Muscle of leg (tissue), 11 donors: ENCODE data around the gene IL5RA. TPM values are rescaled to one million over a fixed set of nuclear protein-coding genes. Genes with fewer than 3 reads are reported as not detected.

Experiments
- DNase-seq: peaks from one replicate; pipeline ENCODE4 v3.0.0; 2013
- H3K27ac ChIP-seq: one replicate; pipeline ENCODE4 v1.5.1; 2013; ENCODE audit warnings: mild to moderate bottlenecking, low read length, control low read depth
- H3K27me3 ChIP-seq: one replicate; pipeline ENCODE4 v1.6.1; 2013; ENCODE audit warnings: low read length; ENCODE audit not compliant: control insufficient read depth, insufficient read depth
- H3K36me3 ChIP-seq: one replicate; pipeline ENCODE4 v1.6.1; 2013; ENCODE audit warnings: low read length; ENCODE audit not compliant: control insufficient read depth, insufficient read depth
- H3K4me1 ChIP-seq: one replicate; pipeline ENCODE4 v1.6.1; 2013; ENCODE audit warnings: low read length; ENCODE audit not compliant: control insufficient read depth, insufficient read depth
- H3K4me3 ChIP-seq: one replicate; pipeline ENCODE4 v1.5.1; 2013; ENCODE audit warnings: low read length, control low read depth
- H3K9me3 ChIP-seq: replicated peaks from 2 replicates; pipeline ENCODE4 v1.6.1; 2013; ENCODE audit warnings: low read depth, low read length; ENCODE audit not compliant: control insufficient read depth
- WGBS: methylation state at CpG from one replicate; pipeline ENCODE4 v1.1.5; 2013; ENCODE audit warnings: missing lambda C conversion rate; ENCODE audit not compliant: insufficient coverage; 5-methylcytosine and 5-hydroxymethylcytosine counted together
- polyA plus RNA-seq, 8 donors: library from polyadenylated mRNA; unstranded; fragments of 120-200 nt; gene quantifications; one replicate each; pipeline versions ENCODE4 v1.2.1 to v1.2.3, GENCODE V29; 2013; ENCODE audit warnings: inconsistent platforms in 1 of 8, low replicate concordance in 1 of 8; ENCODE audit not compliant: insufficient read length in 8 of 8, insufficient read depth in 1 of 8
- total RNA-seq: library from RNA; stranded (reverse); fragments of 120-200 nt; gene quantifications from one replicate; pipeline ENCODE4 v1.2.4, GENCODE V29; 2013

Gene IL5RA
- total and polyA plus RNA-seq, 9 donors: 0.04 to 0.15 (median 0.09) TPM; not detected in 2

DNA sequence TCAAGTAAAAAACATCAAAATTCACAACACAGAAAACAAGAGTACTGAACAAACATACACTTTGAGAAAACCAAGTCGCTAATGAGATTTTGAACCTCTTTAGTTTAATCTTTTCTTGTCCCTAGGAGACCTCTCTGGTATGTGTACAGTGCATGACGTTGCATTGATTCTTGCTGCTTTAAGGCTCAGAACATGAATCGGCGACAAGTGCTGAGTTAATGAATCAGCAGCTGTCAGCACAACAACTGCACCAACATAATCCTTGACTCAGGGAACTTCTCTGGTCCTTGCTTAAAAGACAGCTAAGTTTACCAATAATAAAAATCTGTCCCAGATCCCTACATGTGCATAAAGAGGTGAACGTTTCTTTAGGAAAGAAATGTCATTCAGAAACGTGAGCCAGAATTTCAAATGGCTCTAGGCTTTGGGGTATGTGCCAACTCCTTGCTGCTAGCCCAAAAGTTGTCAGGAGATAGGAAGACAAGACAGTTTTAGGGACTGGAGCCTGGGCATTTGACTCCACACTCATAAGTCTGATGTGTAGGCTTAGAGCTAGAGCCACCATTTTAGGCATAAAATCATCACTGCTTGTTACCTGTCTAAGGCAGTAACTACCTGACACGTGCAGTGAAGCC is 86.9 kb downstream of the IL5RA start:
- Histone ChIP-seq H3K27ac (no peak overlapping the region), H3K27me3 (no peaks in the 10 kb centered on the region), H3K4me3 (no peak overlapping the region), H3K9me3 (no peaks in the 10 kb centered on the region), H3K4me1 (no peaks in the 10 kb centered on the region), H3K36me3 (no peaks in the 10 kb centered on the region)
- no CpG with 5 or more reads among the region's 7 CpGs for WGBS
- DNase-seq: peak; percentile 25

DNA sequence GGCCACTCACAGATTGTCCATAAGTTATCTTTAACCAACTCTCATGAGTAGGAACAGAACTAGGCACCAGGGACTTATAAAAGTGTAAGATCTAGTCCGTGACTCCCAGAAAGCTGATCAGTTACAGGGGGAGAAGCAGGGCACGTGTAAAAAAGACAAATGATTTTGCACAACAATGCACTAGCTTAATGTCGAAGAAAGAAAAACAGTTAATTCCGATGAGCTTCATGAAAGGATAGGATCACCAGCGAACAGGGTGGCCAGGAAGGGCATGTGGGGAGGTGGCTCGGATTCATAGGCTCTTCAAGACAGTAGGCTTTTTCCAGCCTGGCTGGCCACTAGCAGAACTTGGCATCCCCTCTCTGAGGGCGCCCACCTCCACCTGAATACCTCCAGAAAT is 90.0 kb downstream of the IL5RA start:
- WGBS: 62% methylated on average over 6 of the region's 7 CpGs
- H3K36me3 ChIP-seq: no peaks in the 10 kb centered on the region
- no peaks in the 10 kb centered on the region for H3K27me3 ChIP-seq
- DNase-seq: no peak
- H3K4me1 ChIP-seq: no peaks in the 10 kb centered on the region
- H3K4me3 ChIP-seq: no peak overlapping the region
- no peak overlapping the region for H3K27ac ChIP-seq
- no peaks in the 10 kb centered on the region for H3K9me3 ChIP-seq

Other genes with a start within 250 kb of the IL5RA start
- 17.9 TPM for gene TRNT1, start 16.6 kb upstream of the IL5RA start, total RNA-seq
- gene TRNT1, start 16.6 kb upstream of the IL5RA start, polyA plus RNA-seq: 10 to 100 TPM; 12.9 to 21.7 (median 16.2) TPM
- gene CRBN, start 69.3 kb upstream of the IL5RA start, total RNA-seq: 52.3 TPM
- 10 to 100 TPM; 30.0 to 38.9 (median 35.5) TPM for gene CRBN, start 69.3 kb upstream of the IL5RA start, polyA plus RNA-seq